NK-92 treated with Interleukin-12 subunit alpha and Interleukin-12 subunit beta, amount 100 ng/mL, for 24 hours (cell line): ENCODE results near the gene OR10J1.
"Not testable (repeated sequence)": the region's sequence is repeated elsewhere in the genome, so short reads cannot be mapped to it uniquely, and the experiment has no call there.

ENCODE experiments used
- DNase-seq: peaks from one replicate; lab custom pipeline; 2025; lab: John Stamatoyannopoulos, UW

The OR10J1 gene

GRCh38 chr1:159439422-159439821 lies at the start of gene OR10J1:
Gene OR10J1 (plus strand): TSS chr1:159439722. CDS start chr1:159439792, 70 bp downstream.
- DNase-seq, result no peak

- no peak for DNase-seq
These were observed 32.7 kb upstream of the OR10J1 start for GRCh38 chr1:159406821-159407220.

GRCh38 chr1:159408862-159409400 lies 30.6 kb upstream of the OR10J1 start:
- no peak for DNase-seq

- DNase-seq, result no peak
These were observed 17.7 kb upstream of the OR10J1 start for GRCh38 chr1:159421821-159422220.

- no peak for DNase-seq
These were observed 11.0 kb upstream of the OR10J1 start for GRCh38 chr1:159428536-159428935.

GRCh38 chr1:159429074-159429861 lies 10.3 kb upstream of the OR10J1 start:
- DNase-seq, result no peak

GRCh38 chr1:159430985-159431384 lies 8.5 kb upstream of the OR10J1 start:
- DNase-seq, result no peak

- no peak for DNase-seq
These were observed 7.6 kb upstream of the OR10J1 start, which contains the start of gene OR10J4 for GRCh38 chr1:159431904-159432303. Gene OR10J4 (plus strand): TSS chr1:159432204.

GRCh38 chr1:159436469-159436868 lies 3.1 kb upstream of the OR10J1 start:
- no peak for DNase-seq

- no peak for DNase-seq
These were observed 1.8 kb downstream of the OR10J1 start for GRCh38 chr1:159441360-159441759.

- no peak for DNase-seq
These were observed 2.9 kb downstream of the OR10J1 start for GRCh38 chr1:159442428-159442827.

GRCh38 chr1:159443066-159443750 lies 3.7 kb downstream of the OR10J1 start:
- no peak for DNase-seq

- DNase-seq, result no peak
These were observed 5.0 kb downstream of the OR10J1 start for GRCh38 chr1:159444511-159444910.

GRCh38 chr1:159448181-159448580 lies 8.7 kb downstream of the OR10J1 start:
- no peak for DNase-seq

- not testable (repeated sequence) for DNase-seq
These were observed 10.1 kb downstream of the OR10J1 start for GRCh38 chr1:159449605-159450004.

- no peak for DNase-seq
These were observed 20.0 kb downstream of the OR10J1 start for GRCh38 chr1:159459551-159459950.

GRCh38 chr1:159465191-159465603 lies 25.7 kb downstream of the OR10J1 start:
- DNase-seq, result no peak

GRCh38 chr1:159468321-159468720 lies 28.8 kb downstream of the OR10J1 start:
- DNase-seq, result no peak

- no peak for DNase-seq
These were observed 30.5 kb downstream of the OR10J1 start for GRCh38 chr1:159469921-159470533.

- no peak for DNase-seq
These were observed 33.8 kb downstream of the OR10J1 start for GRCh38 chr1:159473335-159473734.

GRCh38 chr1:159474926-159475325 lies 35.4 kb downstream of the OR10J1 start:
- no peak for DNase-seq

GRCh38 chr1:159483501-159483900 lies 44.0 kb downstream of the OR10J1 start:
- DNase-seq, result no peak
